C4-2B (cell line): ENCODE results near the gene MEGF11.

Source experiments
- H3K27ac ChIP-seq: fragments of 450-650 bp; 2 replicates; pipeline ENCODE4 v1.5.1; 2017
- CTCF ChIP-seq: fragments of 450-650 bp; conservative IDR thresholded peaks from 2 replicates; pipeline ENCODE4 v1.5.1; 2017; ENCODE audit warnings: mild to moderate bottlenecking
- ZFX ChIP-seq: fragments of 450-650 bp; IDR thresholded peaks from 2 replicates; pipeline ENCODE4 v1.6.1; 2017

Gene MEGF11

GRCh38 chr15:65877749-65878148 lies 375.8 kb downstream of the MEGF11 start:
- TF ChIP-seq CTCF (no peak), ZFX (no peak)

GRCh38 chr15:65875458-65875857 lies 378.1 kb downstream of the MEGF11 start:
- H3K27ac ChIP-seq, result no peak overlapping the region
- TF ChIP-seq ZFX (no peak), CTCF (no peak)

More at GRCh38 chr15:65877749-65878148, 375.8 kb downstream of the MEGF11 start:
- no peak overlapping the region for H3K27ac ChIP-seq

- TF ChIP-seq ZFX, result no peak
- no peak for TF ChIP-seq CTCF
These were observed 380.3 kb downstream of the MEGF11 start for GRCh38 chr15:65873256-65873655.

GRCh38 chr15:65872596-65872995 lies 381.0 kb downstream of the MEGF11 start:
- H3K27ac ChIP-seq, result peak overlapping the region; percentile 67

More at GRCh38 chr15:65873256-65873655, 380.3 kb downstream of the MEGF11 start:
- no peak overlapping the region for H3K27ac ChIP-seq

- H3K27ac ChIP-seq, result peak overlapping the region; percentile 67
These were observed 381.7 kb downstream of the MEGF11 start for GRCh38 chr15:65871886-65872285.

- no peak for TF ChIP-seq ZFX
- TF ChIP-seq CTCF, result no peak
- H3K27ac ChIP-seq, result peak overlapping the region; percentile 93; the same call in 1 of the 2 replicates
These were observed 382.5 kb downstream of the MEGF11 start for GRCh38 chr15:65870889-65871533.

- peak overlapping the region; percentile 93 for H3K27ac ChIP-seq
These were observed 383.3 kb downstream of the MEGF11 start for GRCh38 chr15:65869954-65870871.

More at GRCh38 chr15:65869954-65870871, 383.3 kb downstream of the MEGF11 start:
- TF ChIP-seq CTCF (no peak), ZFX (no peak)
